NCI-H446 (cell line): ENCODE results near the gene TCP1.
"Not testable (repeated sequence)": the region's sequence is repeated elsewhere in the genome, so short reads cannot be mapped to it uniquely, and the experiment has no call there.

Experiments
- DNase-seq, 2 experiments: peaks; one replicate each; lab custom pipeline; 2025; lab: John Stamatoyannopoulos, UW

TCP1 gene

DNA sequence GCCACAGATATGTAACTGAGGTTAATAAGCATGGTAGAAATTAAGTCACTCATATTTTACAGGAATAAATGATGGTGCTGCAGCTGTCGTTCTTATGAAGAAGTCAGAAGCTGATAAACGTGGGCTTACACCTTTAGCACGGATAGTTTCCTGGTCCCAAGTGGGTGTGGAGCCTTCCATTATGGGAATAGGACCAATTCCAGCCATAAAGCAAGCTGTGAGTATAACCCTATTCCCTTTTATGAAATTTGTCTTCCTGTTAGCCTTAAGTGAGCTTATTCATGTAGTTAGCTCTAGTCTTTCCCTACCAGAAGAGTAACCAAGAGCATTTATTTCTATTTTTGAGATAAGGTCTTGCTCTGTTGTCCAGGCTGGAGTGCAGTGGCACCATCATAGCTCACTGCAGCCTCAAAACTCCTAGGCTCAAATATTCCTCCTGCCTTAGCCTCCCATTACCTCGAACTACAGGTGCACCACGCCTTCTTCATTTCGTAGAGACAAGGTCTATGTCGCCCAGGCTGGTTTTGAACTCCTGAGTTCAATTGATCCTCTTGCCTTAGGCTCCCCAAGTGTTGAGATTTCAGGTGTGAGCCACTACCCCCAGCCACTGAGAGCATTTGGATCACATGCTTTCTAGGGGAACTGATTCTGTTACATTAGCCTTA lies 12.0 kb downstream of the TCP1 start:
- DNase-seq: no peak

DNA sequence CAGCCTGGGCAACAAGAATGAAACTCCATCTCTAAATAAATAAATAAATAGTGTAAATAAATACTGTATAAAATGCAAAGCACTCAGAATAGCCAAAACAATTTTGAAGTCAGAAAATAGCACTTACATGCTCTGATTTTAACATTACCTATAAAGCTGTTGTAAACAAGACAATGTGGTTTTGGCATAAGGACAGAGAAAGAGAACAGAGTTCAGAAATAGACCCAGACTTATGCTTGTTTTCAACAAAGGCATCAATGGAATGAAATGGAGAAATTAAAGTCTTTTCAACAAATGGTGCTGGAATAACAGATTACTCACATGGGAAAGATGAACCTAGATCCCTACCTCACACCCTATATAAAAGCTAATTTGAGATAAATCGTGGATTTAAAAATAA lies 17.2 kb downstream of the TCP1 start:
- DNase-seq: no peak

- no peak for DNase-seq
These were observed 19.9 kb downstream of the TCP1 start for GRCh38 chr6:159769470-159769869.

- no peak for DNase-seq
These were observed 22.5 kb downstream of the TCP1 start for GRCh38 chr6:159766906-159767305.

GRCh38 chr6:159762681-159763293 lies 26.6 kb downstream of the TCP1 start:
- no peak for DNase-seq

DNA sequence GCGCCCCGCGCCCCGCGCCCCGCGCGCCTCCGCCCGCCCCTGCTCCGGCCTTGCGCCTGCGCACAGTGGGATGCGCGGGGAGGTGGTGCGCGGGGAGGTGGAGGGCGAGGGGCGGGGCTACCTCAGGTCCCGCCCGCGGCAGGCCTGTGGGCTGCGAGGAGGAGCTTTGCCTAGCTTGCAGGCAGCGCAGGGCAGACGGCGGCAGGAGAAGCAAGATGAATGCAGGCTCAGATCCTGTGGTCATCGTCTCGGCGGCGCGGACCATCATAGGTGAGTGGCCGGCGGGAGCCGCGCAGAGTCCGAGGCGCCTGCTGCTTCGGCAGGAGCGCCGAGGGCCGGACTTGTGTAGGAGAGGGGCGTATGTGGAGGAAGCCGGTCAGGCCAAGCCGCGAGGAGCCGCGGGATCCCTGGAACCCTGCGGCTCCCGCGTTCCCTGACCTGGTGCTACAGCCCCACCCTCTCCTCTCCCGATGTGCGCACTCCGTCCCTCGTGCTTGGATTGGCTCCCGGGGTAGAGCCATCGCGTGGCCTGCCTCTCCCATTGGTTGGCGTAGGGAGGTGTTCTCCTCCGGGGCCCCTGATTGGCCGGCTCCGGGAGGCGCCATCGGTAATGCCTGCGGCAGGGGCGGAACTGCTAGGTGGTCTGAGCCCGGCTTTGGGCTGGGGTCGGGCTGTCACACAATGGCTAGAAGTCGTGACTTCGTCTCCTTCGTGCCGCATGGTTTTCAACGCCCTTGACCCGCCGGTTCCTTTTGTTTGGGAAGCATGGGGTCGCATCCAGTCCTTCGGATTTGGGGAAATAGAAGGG lies 27.3 kb downstream of the TCP1 start, which contains the start of gene ACAT2:
ACAT2 (plus strand) TSS at position 173 of the 808 bp plus-strand sequence; CDS start at position 216, 43 bp downstream.
- DNase-seq: peak; percentile 81 to 93

GRCh38 chr6:159761129-159761872 lies 28.1 kb downstream of the TCP1 start:
- DNase-seq: no peak

DNA sequence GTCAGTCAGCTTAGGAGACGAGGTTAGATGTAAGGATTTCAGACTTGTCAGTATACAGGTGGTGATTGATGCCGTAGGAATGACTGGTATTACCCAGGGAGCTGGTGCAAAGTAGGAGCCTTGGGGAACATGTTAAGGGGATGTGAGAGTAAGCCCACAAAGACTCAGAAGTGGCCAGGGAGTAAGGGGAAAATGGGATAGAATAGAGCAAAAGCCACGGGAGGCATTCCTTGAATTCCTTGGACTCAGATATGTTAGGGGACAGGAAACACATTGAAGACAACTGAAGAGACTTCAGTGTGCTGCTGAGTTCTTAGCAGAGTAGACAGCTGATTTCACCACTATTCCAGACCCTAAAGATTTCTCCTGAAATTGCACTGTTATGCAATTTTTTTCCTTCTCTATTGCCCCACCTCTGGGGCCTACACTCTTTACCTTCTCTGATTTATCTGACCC lies 28.8 kb downstream of the TCP1 start:
- DNase-seq: no peak

DNA sequence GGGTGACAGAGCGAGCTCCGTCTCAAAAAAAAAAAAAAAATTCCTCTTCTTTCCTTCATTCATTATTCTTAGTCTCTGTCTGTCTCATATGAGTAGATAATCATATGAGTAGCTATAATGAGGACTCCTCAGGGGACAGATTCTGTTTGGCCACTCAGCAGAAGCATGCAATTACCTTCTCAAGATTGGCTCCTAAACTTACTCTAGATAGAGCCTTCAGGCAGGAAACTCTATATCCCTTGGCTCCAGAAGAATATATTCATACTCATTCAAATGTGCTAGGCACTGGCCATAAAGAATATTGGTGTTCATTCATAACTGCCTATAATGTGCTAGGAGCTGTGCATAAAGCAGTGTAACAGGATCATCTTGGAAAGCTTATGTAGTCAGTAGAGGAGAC lies 29.8 kb downstream of the TCP1 start:
- DNase-seq: no peak

- no peak for DNase-seq
These were observed 31.1 kb downstream of the TCP1 start for GRCh38 chr6:159758031-159759001.

- no peak for DNase-seq
These were observed 32.9 kb downstream of the TCP1 start for GRCh38 chr6:159756508-159756907.

GRCh38 chr6:159754959-159755914 lies 34.2 kb downstream of the TCP1 start:
- no peak for DNase-seq

DNA sequence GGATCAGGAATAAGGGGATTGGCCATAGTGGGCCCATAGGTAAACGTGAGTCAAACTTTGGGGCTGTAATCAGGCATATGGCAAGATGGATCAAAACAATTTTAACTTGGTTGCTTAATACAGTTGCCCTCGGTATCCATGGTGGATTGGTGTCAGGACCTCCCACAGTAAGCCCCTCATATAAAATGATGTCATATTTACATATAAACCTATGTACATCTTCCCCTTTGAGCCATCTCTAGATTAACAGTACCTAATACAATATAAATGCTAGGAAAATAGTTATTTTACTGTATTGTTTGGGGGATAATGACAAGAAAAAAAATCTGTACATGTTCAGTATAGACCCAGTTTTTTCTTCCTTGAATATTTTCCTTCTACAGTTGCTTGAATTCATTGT lies 35.0 kb downstream of the TCP1 start:
- no peak for DNase-seq

- no peak for DNase-seq
These were observed 36.1 kb downstream of the TCP1 start for GRCh38 chr6:159753081-159753872.

DNA sequence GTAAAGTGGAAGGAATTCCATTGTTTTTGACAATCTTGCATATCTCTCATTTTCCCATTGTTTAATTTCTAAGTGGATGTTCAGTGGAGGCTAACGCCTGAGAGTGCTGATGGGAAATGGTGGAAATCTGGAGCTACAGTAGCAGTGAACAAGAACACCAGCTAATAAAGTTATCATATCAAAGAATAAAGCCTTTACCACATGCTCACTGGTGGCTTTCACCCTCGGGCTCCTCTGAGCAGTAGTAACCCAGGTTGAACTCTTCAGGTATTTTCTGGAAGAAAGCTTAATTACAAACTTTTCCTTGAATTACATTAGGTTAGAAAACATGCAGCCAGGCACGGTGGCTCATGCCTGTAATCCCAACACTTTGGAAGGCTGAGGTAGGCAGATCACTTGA lies 38.0 kb downstream of the TCP1 start:
- DNase-seq: no peak

- not testable (repeated sequence) for DNase-seq
These were observed 41.3 kb downstream of the TCP1 start for GRCh38 chr6:159748127-159748526.

DNA sequence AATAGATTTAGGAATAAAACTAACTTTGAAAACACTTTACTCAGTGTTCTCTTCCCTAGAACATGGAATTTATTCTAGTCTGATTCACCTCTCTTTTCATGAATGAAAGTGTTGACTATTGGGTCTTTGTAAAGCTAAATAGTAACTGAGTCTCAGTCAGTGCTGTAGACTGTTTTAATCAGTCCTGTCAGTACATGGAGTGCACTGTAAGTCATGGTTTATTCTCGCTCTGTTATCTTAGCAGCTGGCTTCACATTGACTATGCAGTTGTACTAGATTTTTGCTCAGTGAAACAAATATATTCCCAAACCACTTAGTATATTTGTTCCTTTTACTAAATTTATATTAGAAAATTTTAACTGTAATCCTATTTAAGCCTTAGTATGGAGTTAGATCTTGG lies 42.6 kb downstream of the TCP1 start:
- no peak for DNase-seq

GRCh38 chr6:159745081-159745480 lies 44.3 kb downstream of the TCP1 start:
- no peak for DNase-seq

DNA sequence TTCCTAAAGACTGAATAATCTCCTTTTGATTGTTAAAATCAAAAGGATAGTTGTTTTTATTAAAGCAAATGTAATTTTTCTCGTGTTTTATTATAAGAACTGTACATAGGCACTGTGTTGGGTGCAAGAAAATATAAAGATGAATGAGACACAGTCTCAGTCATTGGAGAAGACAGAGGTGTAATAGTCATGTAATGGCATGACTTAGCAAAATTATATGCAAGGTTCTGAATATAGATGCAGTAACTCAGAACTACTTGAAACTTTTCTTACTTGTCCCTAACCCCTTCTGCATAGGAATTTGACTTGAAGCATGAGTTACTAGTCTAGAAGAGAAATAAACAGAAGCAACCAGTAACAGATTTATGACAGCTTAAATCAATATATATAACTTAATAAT lies 47.2 kb downstream of the TCP1 start:
- DNase-seq: no peak
